Prostate gland (tissue), 2 donors: ENCODE measurements around the gene PSMB10. TPM values are rescaled to one million over a fixed set of nuclear protein-coding genes. Genes with fewer than 3 reads are reported as not detected.

Source experiments
- DNase-seq: peaks from one replicate; pipeline ENCODE4 v3.0.0-alpha.2; 2019; ENCODE audit warnings: low spot score
- H3K27ac ChIP-seq, 2 donors: fragments of 200-600 bp; sonication (generic); 2 replicates each; pipeline ENCODE4 v1.5.1; 2017 to 2019
- H3K27me3 ChIP-seq: fragments of 200-600 bp; sonication (generic); replicated peaks from 2 replicates; pipeline ENCODE4 v1.5.1; 2019; ENCODE audit not compliant: insufficient read depth
- H3K36me3 ChIP-seq, 2 donors: fragments of 200-600 bp; sonication (generic); 1 replicate in 1 of 2; 2 replicates in 1 of 2; pipeline versions ENCODE4 v1.5.1 to v1.8.1; 2017 to 2019
- H3K4me1 ChIP-seq: fragments of 200-600 bp; sonication (generic); replicated peaks from 2 replicates; pipeline ENCODE4 v1.5.1; 2019
- H3K4me3 ChIP-seq, 2 donors: fragments of 200-600 bp; sonication (generic); 2 replicates each; pipeline ENCODE4 v1.5.1; 2017 to 2019
- H3K9me3 ChIP-seq: fragments of 200-600 bp; sonication (generic); 2 replicates; pipeline ENCODE4 v1.5.1; 2017
- POLR2A ChIP-seq: fragments of 450-650 bp; IDR thresholded peaks from one replicate; pipeline ENCODE4 v1.6.1; 2016; ENCODE audit warnings: antibody characterized with exemption, mild to moderate bottlenecking
- POLR2AphosphoS5 ChIP-seq: sonication (generic); formaldehyde crosslinking; IDR thresholded peaks from one replicate; pipeline ENCODE4 v1.6.1; 2017; ENCODE audit warnings: antibody characterized with exemption
- whole genome bisulfite sequencing: methylation state at CpG from one replicate; pipeline ENCODE4 v1.1.5; 2018; 5-methylcytosine and 5-hydroxymethylcytosine counted together
- intact Hi-C: fragments of 100-400 bp; cut with DNase I; formaldehyde crosslinking; loops from one replicate; pipeline ENCODE4 v1.14.2; 2022
- total RNA-seq, 2 donors: library from RNA; depleted of rRNA; stranded (reverse); fragments of >200 nt; gene quantifications; one replicate each; pipeline ENCODE4 v1.1.0, GENCODE V29; 2016
- TF ChIP-seq, protein P1 (sequence below), 4 experiments: fragments of 200-600 bp in 2 of 4; fragments of 450-650 bp in 2 of 4; sonication (generic) in 2 of 4; IDR thresholded peaks; 1 replicate in 3 of 4; 2 replicates in 1 of 4; pipeline ENCODE4 v1.5.1; 2016 to 2019; ENCODE audit warnings: antibody characterized with exemption in 4 of 4, mild to moderate bottlenecking in 2 of 4, moderate library complexity in 2 of 4

PSMB10 gene
- total RNA-seq, 2 donors from 2014 or later = 29.9 to 42.5 TPM

DNA sequence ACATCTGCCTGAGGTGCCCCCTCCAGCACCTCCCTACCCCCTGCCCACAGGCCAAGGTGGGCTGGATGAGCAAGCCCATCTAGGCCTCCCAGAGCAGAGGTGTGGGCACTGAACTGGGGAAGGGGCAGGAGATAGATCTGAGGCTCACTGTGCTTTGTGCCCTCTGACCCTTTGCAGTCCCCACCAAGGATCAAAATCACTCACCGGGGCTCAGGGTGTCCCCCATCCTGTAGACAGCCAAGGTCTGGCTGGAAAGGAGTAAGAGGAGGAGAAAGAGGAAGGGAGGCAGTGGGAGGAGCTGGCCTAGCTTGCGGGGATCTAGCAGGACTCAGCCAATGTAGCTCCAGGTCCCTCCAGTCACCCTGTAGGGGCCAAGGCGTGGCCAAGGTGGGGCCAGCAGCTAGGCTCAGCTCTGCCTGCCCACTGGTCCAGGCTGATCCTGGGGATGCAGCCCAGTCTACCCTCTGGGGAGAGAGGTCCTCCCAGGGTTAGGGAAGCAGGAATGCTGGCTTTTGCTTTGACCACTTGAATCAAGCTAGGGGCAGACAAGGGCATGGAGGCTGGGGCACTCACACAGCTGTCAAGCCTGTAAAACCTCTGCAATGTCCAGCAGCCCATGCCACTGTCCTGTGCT lies 30.0 kb upstream of the PSMB10 start:
- peak overlapping the region; percentile 50 to 88 for H3K27ac ChIP-seq
- no peak for TF ChIP-seq POLR2AphosphoS5
- TF ChIP-seq, protein P1, sequence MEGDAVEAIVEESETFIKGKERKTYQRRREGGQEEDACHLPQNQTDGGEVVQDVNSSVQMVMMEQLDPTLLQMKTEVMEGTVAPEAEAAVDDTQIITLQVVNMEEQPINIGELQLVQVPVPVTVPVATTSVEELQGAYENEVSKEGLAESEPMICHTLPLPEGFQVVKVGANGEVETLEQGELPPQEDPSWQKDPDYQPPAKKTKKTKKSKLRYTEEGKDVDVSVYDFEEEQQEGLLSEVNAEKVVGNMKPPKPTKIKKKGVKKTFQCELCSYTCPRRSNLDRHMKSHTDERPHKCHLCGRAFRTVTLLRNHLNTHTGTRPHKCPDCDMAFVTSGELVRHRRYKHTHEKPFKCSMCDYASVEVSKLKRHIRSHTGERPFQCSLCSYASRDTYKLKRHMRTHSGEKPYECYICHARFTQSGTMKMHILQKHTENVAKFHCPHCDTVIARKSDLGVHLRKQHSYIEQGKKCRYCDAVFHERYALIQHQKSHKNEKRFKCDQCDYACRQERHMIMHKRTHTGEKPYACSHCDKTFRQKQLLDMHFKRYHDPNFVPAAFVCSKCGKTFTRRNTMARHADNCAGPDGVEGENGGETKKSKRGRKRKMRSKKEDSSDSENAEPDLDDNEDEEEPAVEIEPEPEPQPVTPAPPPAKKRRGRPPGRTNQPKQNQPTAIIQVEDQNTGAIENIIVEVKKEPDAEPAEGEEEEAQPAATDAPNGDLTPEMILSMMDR (IDR thresholded peaks at IDR 0.05) = no peak
- TF ChIP-seq POLR2A = peak; percentile 16
- peaks cover 0 to 8% of the 10 kb centered on the region in 2 donors for H3K36me3 ChIP-seq
- H3K9me3 ChIP-seq = no peaks in the 10 kb centered on the region
- intact Hi-C loops = no loop called here
- H3K4me1 ChIP-seq = peaks cover 8% of the 10 kb centered on the region
- no peaks in the 10 kb centered on the region for H3K27me3 ChIP-seq
- WGBS = 23% methylated on average over 3 of the region's 3 CpGs
- DNase-seq = no peak
- H3K4me3 ChIP-seq = peak overlapping the region; percentile 67 to 78

DNA sequence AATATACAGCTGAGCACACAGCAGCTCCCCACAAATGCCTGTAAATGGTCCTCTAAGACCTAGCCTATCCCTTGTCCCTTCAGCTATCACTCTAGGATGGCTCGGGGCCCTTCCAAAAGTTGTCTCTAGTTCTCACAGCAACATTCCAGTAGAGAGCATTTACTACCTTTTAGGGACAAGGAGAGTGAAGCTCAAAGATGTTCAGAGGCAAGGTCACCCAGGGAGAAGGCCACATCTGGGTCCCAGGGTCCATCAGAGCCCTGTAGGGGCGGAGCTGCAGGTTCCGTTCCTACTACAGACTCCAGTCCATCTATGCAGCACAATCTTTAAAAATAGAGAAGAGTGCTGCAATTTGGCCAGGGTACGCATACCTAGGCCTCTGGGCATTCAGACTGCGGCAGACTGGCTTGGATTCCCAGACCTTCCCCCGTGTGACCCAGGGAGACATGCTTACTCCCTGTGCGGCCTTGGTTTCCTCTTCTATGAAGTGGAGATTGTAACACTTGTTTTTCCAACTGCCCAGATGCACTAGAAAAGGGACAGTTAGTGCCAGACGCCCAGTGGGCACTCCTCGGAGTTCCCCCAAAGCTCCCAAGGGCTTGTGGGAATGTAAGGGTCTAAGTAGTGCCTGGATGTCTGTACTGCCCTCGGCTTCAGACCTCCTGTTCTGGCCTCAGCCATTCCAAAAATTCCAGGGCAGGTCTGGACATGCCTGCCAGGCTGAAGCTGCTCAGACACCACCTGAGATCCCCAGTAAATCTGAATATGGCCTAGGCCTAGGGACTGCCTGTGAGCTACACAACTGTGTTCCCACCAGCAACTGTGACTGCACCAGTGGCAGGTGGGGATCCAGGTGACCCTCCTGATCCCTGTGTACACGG lies 29.3 kb upstream of the PSMB10 start:
- Histone ChIP-seq H3K36me3 (peaks cover 0 to 10% of the 10 kb centered on the region in 2 donors), H3K4me1 (peaks cover 14% of the 10 kb centered on the region), H3K27me3 (no peaks in the 10 kb centered on the region), H3K4me3 (peak overlapping the region in 1 of 2 donors; percentile 78), H3K27ac (peak overlapping the region; percentile 50 to 88), H3K9me3 (no peaks in the 10 kb centered on the region)
- WGBS = 47% methylated on average over 11 of the region's 11 CpGs
- TF ChIP-seq POLR2AphosphoS5 (no peak), POLR2A (no peak)
- TF ChIP-seq, protein P1 (IDR thresholded peaks at IDR 0.05) = no peak
- intact Hi-C loops = no loop called here
- DNase-seq = no peak

DNA sequence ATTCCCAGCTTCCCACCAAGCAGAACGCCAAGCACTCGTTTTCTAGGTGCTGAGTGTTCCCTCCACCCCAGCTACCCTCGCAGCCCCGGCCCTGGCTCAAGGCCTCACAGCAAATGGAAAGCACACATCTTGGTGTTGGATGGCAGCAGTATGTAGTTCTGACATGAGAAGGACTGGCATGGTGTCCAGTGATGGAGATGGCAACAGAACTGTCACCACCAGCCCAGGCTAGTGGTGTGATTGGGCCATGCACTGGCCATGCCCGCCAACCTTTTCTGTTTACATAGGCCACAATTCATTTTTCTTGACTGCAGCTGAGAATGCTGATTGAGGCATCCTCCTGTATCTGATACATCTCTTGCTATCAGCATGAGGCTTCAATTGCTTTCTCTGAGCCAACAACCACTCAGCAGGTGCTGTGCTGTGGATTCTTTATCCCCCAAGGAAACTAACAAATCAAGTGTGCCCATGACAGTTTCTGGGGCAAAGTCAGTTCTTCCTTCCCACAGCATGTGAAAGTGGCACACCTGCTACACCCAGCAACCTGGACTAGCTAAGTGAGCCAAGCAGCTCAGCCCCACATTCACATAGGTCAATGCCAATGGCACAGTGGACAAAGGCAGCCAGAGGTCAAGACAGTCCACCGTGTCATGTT lies 28.0 kb upstream of the PSMB10 start:
- Histone ChIP-seq H3K36me3 (peaks cover 0 to 10% of the 10 kb centered on the region in 2 donors), H3K4me1 (peaks cover 14% of the 10 kb centered on the region), H3K4me3 (no peak overlapping the region), H3K27ac (no peak overlapping the region), H3K27me3 (no peaks in the 10 kb centered on the region), H3K9me3 (no peaks in the 10 kb centered on the region)
- TF ChIP-seq POLR2A (no peak), POLR2AphosphoS5 (no peak)
- TF ChIP-seq, protein P1 (IDR thresholded peaks at IDR 0.05) = no peak
- intact Hi-C loops = no loop called here
- DNase-seq = no peak
- 80% methylated on average over 6 of the region's 6 CpGs for WGBS

DNA sequence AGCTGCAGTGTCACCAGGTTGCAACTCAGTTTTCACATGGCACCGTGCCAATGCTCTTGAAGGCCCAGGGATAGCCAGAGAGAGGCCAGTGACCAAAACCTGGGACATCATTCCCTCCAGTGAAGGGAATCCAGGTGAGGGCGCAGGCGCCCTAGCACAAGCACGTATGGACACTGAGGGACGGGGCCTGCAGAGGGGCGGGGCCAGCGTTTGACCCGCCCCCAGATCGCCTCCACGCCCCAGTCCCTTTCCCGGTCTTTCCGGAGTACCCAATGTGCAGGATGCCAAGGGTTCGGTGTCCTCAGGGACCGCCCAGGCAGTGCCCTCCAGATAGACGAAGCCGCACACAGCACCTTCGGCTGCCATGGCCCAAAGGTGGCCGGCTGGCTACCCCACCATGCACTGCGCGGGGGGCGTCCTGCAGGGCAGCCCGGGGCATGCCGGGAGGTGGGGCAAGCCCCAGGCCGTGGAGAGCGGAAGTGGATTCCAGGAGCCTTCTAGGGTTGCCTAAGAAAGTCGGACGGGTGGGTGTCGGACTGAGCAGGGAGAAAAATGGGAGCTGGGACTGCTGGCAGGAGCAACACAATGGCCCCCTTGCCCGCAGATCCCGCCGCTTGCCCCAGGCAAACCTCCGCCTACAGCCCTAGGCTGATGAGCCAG lies 27.1 kb upstream of the PSMB10 start:
- H3K36me3 ChIP-seq = peaks cover 0 to 10% of the 10 kb centered on the region in 2 donors
- H3K27me3 ChIP-seq = no peaks in the 10 kb centered on the region
- intact Hi-C loops = no loop called here
- H3K4me1 ChIP-seq = peaks cover 14% of the 10 kb centered on the region
- H3K4me3 ChIP-seq = no peak overlapping the region
- H3K27ac ChIP-seq = no peak overlapping the region
- 71% methylated on average over 32 of the region's 32 CpGs for WGBS
- no peaks in the 10 kb centered on the region for H3K9me3 ChIP-seq
- TF ChIP-seq, protein P1 (IDR thresholded peaks at IDR 0.05) = no peak
- no peak for TF ChIP-seq POLR2AphosphoS5
- TF ChIP-seq POLR2A = no peak
- DNase-seq = no peak
